Ectodermal cell (in vitro differentiated cells): ENCODE data around the gene TTC24.

Experiments used
- H3K27ac ChIP-seq: 2 replicates; pipeline ENCODE4 v1.7.0; 2013; ENCODE audit warnings: mild to moderate bottlenecking, low read depth, low read length; ENCODE audit not compliant: insufficient read depth, poor library complexity, severe bottlenecking
- H3K27me3 ChIP-seq: 2 replicates; pipeline ENCODE4 v1.7.0; 2013; ENCODE audit warnings: mild to moderate bottlenecking, low read length; ENCODE audit not compliant: insufficient read depth, control insufficient read depth, poor library complexity, severe bottlenecking
- H3K36me3 ChIP-seq: one replicate; pipeline ENCODE4 v1.7.0; 2013; ENCODE audit warnings: low read length; ENCODE audit not compliant: control insufficient read depth, insufficient read depth
- H3K4me1 ChIP-seq: one replicate; pipeline ENCODE4 v1.7.0; 2013; ENCODE audit warnings: low read length; ENCODE audit not compliant: control insufficient read depth, insufficient read depth
- H3K4me3 ChIP-seq: 2 replicates; pipeline ENCODE4 v1.7.0; 2013; ENCODE audit warnings: low read depth, low read length, control low read depth; ENCODE audit not compliant: insufficient read depth
- H3K9me3 ChIP-seq: 2 replicates; pipeline ENCODE4 v1.7.0; 2013; ENCODE audit warnings: mild to moderate bottlenecking, low read length, moderate library complexity; ENCODE audit not compliant: control insufficient read depth
- WGBS, 2 experiments: methylation state at CpG; one replicate each; pipeline ENCODE4 v1.1.7; 2013; ENCODE audit warnings: missing lambda C conversion rate in 2 of 2; 5-methylcytosine and 5-hydroxymethylcytosine counted together

TTC24 gene

GRCh38 chr1:156553860-156554485 lies 25.6 kb upstream of the TTC24 start:
- no peaks in the 10 kb centered on the region for H3K4me1 ChIP-seq
- peaks cover 17% of the 10 kb centered on the region for H3K36me3 ChIP-seq
- H3K9me3 ChIP-seq, result no peaks in the 10 kb centered on the region
- WGBS, 2 experiments, result 95 to 96% methylated on average over 6 of the region's 6 CpGs
- no peak overlapping the region for H3K27ac ChIP-seq
- H3K27me3 ChIP-seq, result no peaks in the 10 kb centered on the region
- no peak overlapping the region for H3K4me3 ChIP-seq

GRCh38 chr1:156554971-156555370 lies 24.6 kb upstream of the TTC24 start:
- 82% methylated on average over 8 of the region's 8 CpGs for WGBS, 2 experiments
- H3K4me3 ChIP-seq, result no peak overlapping the region
- H3K9me3 ChIP-seq, result no peaks in the 10 kb centered on the region
- no peaks in the 10 kb centered on the region for H3K27me3 ChIP-seq
- H3K27ac ChIP-seq, result no peak overlapping the region
- H3K36me3 ChIP-seq, result peaks cover 19% of the 10 kb centered on the region
- no peaks in the 10 kb centered on the region for H3K4me1 ChIP-seq

DNA sequence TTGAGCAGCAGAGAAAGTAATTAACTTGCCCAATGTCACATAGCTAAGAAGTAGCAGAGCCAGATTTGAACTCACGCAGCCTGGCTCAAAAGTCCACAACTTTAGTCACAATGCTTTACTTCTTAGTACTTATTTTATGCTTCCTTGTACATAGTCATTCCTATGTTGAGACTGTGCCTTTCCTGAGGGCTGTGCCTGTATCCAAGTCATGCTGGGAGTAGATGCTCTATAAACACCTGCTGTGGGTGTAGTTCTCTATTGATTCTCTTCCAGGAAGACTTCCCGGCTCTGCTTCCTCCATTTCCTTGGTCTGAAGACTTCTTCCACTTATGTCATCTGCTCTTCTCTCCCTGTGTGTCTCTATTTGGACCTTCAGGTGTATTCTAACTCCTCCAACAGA lies 23.8 kb upstream of the TTC24 start:
- no peak overlapping the region for H3K4me3 ChIP-seq
- H3K27me3 ChIP-seq, result no peaks in the 10 kb centered on the region
- H3K9me3 ChIP-seq, result no peaks in the 10 kb centered on the region
- WGBS, 2 experiments, result 63 to 77% methylated on average over 2 of the region's 2 CpGs
- H3K36me3 ChIP-seq, result peaks cover 25% of the 10 kb centered on the region
- no peak overlapping the region for H3K27ac ChIP-seq
- no peaks in the 10 kb centered on the region for H3K4me1 ChIP-seq

GRCh38 chr1:156556354-156556753 lies 23.2 kb upstream of the TTC24 start:
- no peak overlapping the region for H3K4me3 ChIP-seq
- 82 to 85% methylated on average over 9 of the region's 9 CpGs for WGBS, 2 experiments
- no peaks in the 10 kb centered on the region for H3K27me3 ChIP-seq
- peaks cover 25% of the 10 kb centered on the region for H3K36me3 ChIP-seq
- no peak overlapping the region for H3K27ac ChIP-seq
- no peaks in the 10 kb centered on the region for H3K4me1 ChIP-seq
- H3K9me3 ChIP-seq, result no peaks in the 10 kb centered on the region

DNA sequence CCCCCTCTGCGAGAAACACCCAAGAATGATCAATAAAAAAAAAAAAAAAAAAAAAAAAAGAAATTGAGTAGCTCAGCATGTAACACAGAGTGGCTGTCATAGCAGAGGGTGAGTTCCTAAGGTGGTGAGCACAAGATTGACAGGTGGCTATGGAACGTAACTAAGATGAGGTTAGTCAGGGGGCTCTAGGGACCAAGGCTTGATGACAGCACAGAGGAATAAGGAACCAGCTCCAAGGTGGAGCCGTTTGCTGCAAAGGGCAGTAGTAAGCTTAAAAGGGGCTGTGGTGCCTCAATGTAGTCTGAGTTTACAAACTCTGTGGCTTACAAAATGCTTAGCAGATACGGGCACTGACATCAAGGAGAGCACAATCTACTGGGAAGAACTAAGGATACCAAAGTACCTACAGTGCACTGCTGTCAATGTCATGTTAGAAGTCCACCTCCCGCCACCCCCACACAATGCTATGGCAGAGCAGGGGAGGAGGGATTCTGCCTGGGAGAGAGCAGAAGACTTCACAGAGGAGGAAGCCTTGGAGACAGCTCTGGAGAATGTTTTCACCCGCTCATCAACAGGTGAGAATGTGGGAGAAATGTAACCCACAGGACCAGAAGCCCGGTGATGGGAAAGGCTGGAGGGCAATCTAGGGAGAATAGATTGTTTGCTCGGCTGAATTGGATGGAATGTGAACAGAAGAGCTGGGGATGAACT lies 20.3 kb upstream of the TTC24 start:
- Histone ChIP-seq H3K27ac (no peak overlapping the region), H3K9me3 (no peaks in the 10 kb centered on the region), H3K27me3 (no peaks in the 10 kb centered on the region), H3K4me3 (no peak overlapping the region), H3K36me3 (peaks cover 30% of the 10 kb centered on the region), H3K4me1 (no peaks in the 10 kb centered on the region)
- WGBS, 2 experiments, result 89% methylated on average over 7 of the region's 8 CpGs

- H3K36me3 ChIP-seq, result peaks cover 33% of the 10 kb centered on the region
- no peaks in the 10 kb centered on the region for H3K9me3 ChIP-seq
- H3K27me3 ChIP-seq, result no peaks in the 10 kb centered on the region
- H3K27ac ChIP-seq, result no peak overlapping the region
- 80 to 85% methylated on average over 5 of the region's 5 CpGs for WGBS, 2 experiments
- H3K4me3 ChIP-seq, result no peak overlapping the region
- no peaks in the 10 kb centered on the region for H3K4me1 ChIP-seq
Observed at GRCh38 chr1:156559797-156560385, 19.6 kb upstream of the TTC24 start.

DNA sequence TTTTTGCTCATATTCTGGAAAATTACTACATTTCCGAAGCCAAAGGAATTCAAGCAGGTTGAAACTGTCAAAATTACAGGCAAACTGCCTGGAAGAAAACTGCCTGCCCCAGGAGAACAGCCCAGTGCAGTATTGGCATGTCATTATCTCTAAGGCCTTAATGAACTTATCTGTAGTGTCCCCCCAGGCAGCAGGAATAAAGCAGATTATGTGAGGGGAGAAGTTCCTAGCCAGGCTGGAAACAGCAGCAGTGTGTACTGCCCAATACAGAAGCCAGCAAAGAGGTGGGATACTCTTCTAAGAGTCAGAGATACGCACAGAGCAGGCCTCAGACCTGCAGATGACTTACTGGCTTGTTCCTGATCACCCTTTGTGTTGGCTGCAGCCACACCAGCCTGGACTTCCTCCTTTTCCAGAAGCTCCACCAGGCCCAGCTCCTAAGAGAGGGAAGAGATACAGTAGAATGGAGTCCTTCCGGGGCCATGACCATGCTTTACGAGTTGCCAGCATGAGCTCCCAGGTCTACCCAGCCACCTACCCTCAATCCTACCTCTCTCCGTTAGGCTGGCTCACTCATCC lies 18.8 kb upstream of the TTC24 start:
- Histone ChIP-seq H3K9me3 (no peaks in the 10 kb centered on the region), H3K4me1 (no peaks in the 10 kb centered on the region), H3K36me3 (peaks cover 37% of the 10 kb centered on the region), H3K27me3 (no peaks in the 10 kb centered on the region), H3K27ac (no peak overlapping the region), H3K4me3 (no peak overlapping the region)
- 73 to 74% methylated on average over 5 of the region's 5 CpGs for WGBS, 2 experiments

GRCh38 chr1:156565519-156565918 lies 14.0 kb upstream of the TTC24 start:
- H3K36me3 ChIP-seq, result peaks cover 19% of the 10 kb centered on the region
- no peaks in the 10 kb centered on the region for H3K4me1 ChIP-seq
- no peaks in the 10 kb centered on the region for H3K9me3 ChIP-seq
- no peak overlapping the region for H3K4me3 ChIP-seq
- no peak overlapping the region for H3K27ac ChIP-seq
- 96 to 100% methylated on average over 1 to 2 of the region's 2 CpGs for whole genome bisulfite sequencing, 2 experiments
- no peaks in the 10 kb centered on the region for H3K27me3 ChIP-seq

DNA sequence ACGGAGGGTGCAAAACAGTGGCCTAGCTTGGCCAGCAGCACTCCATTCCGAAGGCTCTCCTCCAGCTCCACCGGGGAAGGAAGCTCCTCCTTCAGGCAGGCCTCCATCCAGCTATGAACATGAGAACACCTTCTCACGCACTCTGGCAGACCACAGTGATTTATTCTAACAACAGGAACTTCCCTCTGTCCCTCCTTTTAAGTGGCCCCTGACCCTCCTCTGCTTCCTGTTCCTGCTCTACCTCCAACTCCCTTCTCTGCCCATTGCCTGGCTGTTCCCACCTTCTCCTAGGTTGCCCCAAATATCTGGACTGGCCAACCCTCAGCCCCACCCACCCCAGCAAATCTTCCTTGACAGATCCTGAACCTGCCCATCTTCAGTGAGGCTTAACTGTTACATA lies 13.1 kb upstream of the TTC24 start:
- peaks cover 5% of the 10 kb centered on the region for H3K4me1 ChIP-seq
- 92% methylated on average over 4 of the region's 4 CpGs for WGBS, 2 experiments
- no peaks in the 10 kb centered on the region for H3K9me3 ChIP-seq
- peaks cover 18% of the 10 kb centered on the region for H3K36me3 ChIP-seq
- H3K4me3 ChIP-seq, result no peak overlapping the region
- no peaks in the 10 kb centered on the region for H3K27me3 ChIP-seq
- no peak overlapping the region for H3K27ac ChIP-seq

- H3K9me3 ChIP-seq, result no peaks in the 10 kb centered on the region
- H3K27ac ChIP-seq, result no peak overlapping the region
- H3K4me1 ChIP-seq, result peaks cover 7% of the 10 kb centered on the region
- no peaks in the 10 kb centered on the region for H3K27me3 ChIP-seq
- H3K4me3 ChIP-seq, result peak overlapping the region; percentile 84
- H3K36me3 ChIP-seq, result no peaks in the 10 kb centered on the region
- WGBS, 2 experiments, result 81 to 83% methylated on average over 3 to 4 of the region's 4 CpGs
Observed at GRCh38 chr1:156571261-156571852, 8.2 kb upstream of the TTC24 start.
